GM18909 (cell line): Measurements from ENCODE around the gene PCDH9.
"Not testable (repeated sequence)": the region's sequence is repeated elsewhere in the genome, so short reads cannot be mapped to it uniquely, and the experiment has no call there.

Experiments
- ATAC-seq: cut with Tn5 transposase; IDR thresholded peaks from one replicate; pipeline ENCODE4 v1.9.1; 2021; ENCODE audit warnings: mild to moderate bottlenecking; ENCODE audit not compliant: unreplicated experiment, poor library complexity

The PCDH9 gene

DNA sequence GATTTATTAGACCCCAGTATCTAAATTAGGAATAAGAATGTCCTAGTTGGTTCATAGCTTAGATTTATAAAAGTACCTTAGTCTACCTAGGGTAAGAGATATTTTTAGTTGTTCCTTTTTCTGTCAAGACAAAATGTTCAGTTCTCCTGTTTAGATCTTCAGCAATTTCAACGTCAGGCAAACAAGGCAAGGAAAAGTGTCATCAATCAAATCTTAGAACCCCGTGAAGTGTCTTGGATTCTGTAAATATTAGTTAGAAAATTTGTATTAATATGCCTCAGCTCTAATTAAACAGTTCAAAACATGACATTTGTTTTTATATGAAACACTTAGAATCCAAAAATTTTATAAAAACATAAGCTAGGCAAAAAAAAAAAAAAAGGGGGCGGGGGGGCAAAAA lies 296.6 kb downstream of the PCDH9 start:
- ATAC-seq = no peak

- ATAC-seq = no peak
Measured at GRCh38 chr13:66927562-66927961, 302.6 kb downstream of the PCDH9 start.

GRCh38 chr13:66926851-66927524 lies 303.1 kb downstream of the PCDH9 start:
- ATAC-seq = no peak

GRCh38 chr13:66926200-66926850 lies 303.8 kb downstream of the PCDH9 start:
- no peak for ATAC-seq

- ATAC-seq = no peak
Measured at GRCh38 chr13:66922444-66922843, 307.7 kb downstream of the PCDH9 start.

- ATAC-seq = no peak
Measured at GRCh38 chr13:66921437-66921836, 308.7 kb downstream of the PCDH9 start.

DNA sequence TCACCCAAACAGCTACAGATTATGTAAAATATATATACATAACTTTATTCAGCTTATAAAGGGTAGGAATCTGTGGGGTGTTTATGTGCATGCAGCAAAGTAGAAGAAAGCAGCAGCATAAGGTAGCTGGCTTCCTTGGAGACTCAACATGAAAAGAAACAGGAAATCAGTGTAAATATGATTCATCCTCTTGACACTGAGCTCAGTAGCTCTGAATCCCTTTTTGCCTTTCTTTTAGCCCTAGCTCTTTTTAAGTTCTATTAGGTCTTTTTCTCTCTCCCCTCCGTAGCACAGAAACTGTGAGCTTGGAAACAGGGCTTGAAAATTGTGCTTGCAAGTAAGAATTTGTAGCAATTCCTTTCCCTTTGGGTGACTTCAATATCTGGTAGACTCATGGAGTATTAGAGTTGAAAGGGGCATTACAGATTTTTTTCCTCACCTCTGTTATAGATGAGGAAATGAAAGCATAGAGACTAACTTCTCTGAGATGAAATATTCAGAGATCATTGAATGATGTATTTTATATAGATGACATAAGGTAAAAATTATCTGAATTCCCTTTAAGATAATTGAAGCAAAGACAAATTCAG lies 314.4 kb downstream of the PCDH9 start:
- ATAC-seq = no peak

GRCh38 chr13:66914155-66914554 lies 316.0 kb downstream of the PCDH9 start:
- no peak for ATAC-seq

DNA sequence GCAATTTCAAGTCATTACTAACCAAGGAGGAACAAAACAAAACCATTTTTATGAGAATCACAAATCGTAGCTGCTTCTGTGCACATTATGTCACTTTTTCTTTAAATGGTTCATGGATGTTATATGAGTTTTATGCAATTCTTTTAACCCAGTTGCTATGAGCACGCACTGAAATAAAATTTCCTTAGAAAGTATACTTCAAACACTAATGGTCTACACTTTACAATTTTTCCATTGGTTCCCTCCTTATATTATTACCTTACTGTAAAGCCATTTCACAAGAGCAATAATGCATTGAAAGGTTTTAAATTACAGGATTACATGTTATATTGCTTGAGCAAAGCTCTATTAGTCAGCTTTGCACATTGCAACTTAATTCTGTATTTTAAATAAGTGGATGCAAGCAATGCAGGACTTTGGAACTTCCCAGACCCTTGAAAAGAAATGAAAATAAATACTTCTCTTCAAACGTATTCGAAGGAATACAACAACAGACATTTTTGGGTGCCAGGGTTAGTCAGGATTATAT lies 318.7 kb downstream of the PCDH9 start:
- no peak for ATAC-seq

GRCh38 chr13:66899955-66900354 lies 330.2 kb downstream of the PCDH9 start:
- ATAC-seq = no peak

GRCh38 chr13:66896933-66897332 lies 333.2 kb downstream of the PCDH9 start:
- ATAC-seq = no peak

DNA sequence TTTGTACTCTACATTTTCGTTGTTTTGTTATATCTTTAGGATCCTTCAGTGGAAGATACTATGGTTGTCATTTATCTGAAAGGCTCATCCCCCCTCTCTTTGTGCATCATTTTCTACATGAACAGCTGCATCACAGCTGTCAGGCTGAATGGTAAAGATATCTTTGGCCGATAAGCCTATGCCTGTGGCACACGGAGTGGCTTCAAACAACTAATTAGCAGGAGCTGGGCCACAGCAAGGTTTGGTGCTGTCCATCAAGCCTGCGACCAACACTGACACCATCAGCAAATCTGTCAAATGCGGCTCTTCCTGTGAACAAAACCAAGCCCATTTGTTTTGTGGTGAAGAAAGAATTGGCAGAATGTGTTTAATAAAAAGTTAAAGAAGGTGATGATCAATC lies 334.4 kb downstream of the PCDH9 start:
- no peak for ATAC-seq

DNA sequence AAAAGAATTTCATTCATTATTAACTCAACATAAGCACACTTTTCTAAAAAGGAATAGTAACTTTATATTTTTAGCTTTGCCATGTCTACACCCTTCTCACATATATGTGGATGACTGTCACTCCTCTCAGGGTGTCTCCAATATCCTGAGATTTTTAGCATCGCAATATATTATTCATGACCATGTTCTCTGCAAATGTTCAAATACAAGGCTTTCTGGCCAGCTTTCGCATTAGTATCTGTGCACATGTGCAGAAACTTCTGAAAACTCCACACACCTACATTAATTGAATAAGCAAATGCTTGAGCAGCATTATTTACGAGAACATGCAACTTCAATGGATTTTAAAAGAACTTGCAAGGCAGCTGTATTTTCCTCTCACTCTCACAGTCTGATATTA lies 334.8 kb downstream of the PCDH9 start:
- ATAC-seq = no peak

- ATAC-seq = no peak
Measured at GRCh38 chr13:66888698-66889097, 341.4 kb downstream of the PCDH9 start.

DNA sequence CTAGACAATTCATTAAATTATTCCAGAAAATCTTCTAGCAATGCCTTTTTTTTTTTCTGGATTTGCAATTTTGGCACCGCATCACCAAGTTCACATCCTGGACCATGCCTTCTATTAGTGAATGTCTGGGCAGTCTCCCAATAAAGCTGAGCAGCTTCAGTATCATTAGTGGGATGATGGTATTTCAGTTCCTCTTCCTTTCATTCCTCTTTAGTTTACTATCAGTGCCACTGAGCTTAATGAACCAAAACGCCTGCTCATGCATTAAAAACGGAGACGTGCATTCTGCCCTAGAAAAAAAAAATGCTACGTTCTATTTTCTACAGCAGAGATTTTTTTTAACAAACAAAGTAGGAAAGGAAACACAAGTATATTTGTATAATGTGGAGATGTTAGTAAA lies 343.0 kb downstream of the PCDH9 start:
- peak; percentile 77 for ATAC-seq

GRCh38 chr13:66886264-66886663 lies 343.9 kb downstream of the PCDH9 start:
- ATAC-seq = no peak

- ATAC-seq = not testable (repeated sequence)
Measured at GRCh38 chr13:66881170-66881569, 349.0 kb downstream of the PCDH9 start.

GRCh38 chr13:66879988-66880387 lies 350.1 kb downstream of the PCDH9 start:
- no peak for ATAC-seq

- no peak for ATAC-seq
Measured at GRCh38 chr13:66875264-66875663, 354.9 kb downstream of the PCDH9 start.

DNA sequence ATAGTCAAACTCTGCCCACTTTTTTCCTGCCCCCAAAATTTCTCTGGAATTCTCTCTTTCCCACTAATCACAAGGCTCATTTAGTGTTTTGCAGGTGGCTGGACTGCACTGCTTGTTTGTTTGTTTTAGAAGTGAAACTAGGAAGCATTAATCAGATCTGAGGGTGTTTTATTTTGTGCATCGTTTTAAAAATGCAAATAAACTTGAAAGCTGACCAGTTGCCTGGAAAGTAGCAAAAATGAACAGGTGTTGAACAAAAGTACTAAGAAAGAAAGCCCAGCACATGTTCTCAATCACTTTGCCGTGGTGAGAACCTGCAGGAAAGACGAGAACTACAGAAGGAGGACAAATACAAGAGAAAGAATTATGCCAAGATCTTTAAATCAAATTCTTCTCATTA lies 365.5 kb downstream of the PCDH9 start:
- no peak for ATAC-seq

- ATAC-seq = no peak
Measured at GRCh38 chr13:66860878-66861417, 369.2 kb downstream of the PCDH9 start.
